SU-DHL-6 (cell line): Measurements from ENCODE around the gene PALLD.

Experiments
- H2AFZ ChIP-seq: fragments of 200-600 bp; sonication (generic); 2 replicates; pipeline ENCODE4 v1.6.1; 2014; ENCODE audit warnings: low read depth, mild to moderate bottlenecking, moderate library complexity, mixed read lengths, antibody characterized with exemption, low read length; ENCODE audit not compliant: severe bottlenecking
- H3F3A ChIP-seq: fragments of 200-600 bp; shearing (Covaris generic); 2 replicates; pipeline ENCODE4 v1.6.0; 2016; ENCODE audit warnings: antibody characterized with exemption, mild to moderate bottlenecking; ENCODE audit not compliant: insufficient read depth
- H3K27ac ChIP-seq: fragments of 200-600 bp; sonication (generic); 2 replicates; pipeline ENCODE4 v1.5.1; 2016; ENCODE audit warnings: low read depth, mild to moderate bottlenecking, low read length, moderate library complexity, mixed read lengths
- H3K27me3 ChIP-seq: fragments of 200-600 bp; sonication (generic), shearing (Covaris generic); 2 replicates; pipeline ENCODE4 v1.6.0; 2014; ENCODE audit warnings: mild to moderate bottlenecking, low read length
- H3K36me3 ChIP-seq: fragments of 200-600 bp; sonication (generic); 2 replicates; pipeline ENCODE4 v1.6.1; 2014; ENCODE audit warnings: mild to moderate bottlenecking, low read length, mixed read lengths
- H3K4me2 ChIP-seq: fragments of 300-600, 200-600 bp; shearing (Covaris generic), sonication (generic); 2 replicates; pipeline ENCODE4 v1.6.0; 2014; ENCODE audit warnings: low read length, low read depth, mild to moderate bottlenecking; ENCODE audit not compliant: poor library complexity, severe bottlenecking
- H3K4me3 ChIP-seq: fragments of 200-600 bp; sonication (generic); 2 replicates; pipeline ENCODE4 v1.5.1; 2014; ENCODE audit warnings: antibody characterized with exemption, low read length, mild to moderate bottlenecking, mixed read lengths; ENCODE audit not compliant: insufficient read depth, poor library complexity, severe bottlenecking
- H3K79me2 ChIP-seq: fragments of 200-600 bp; sonication (generic); 2 replicates; pipeline ENCODE4 v1.6.1; 2014; ENCODE audit warnings: mild to moderate bottlenecking, low read length, moderate library complexity; ENCODE audit not compliant: insufficient read depth
- H3K9ac ChIP-seq: fragments of 200-600 bp; sonication (generic); 2 replicates; pipeline ENCODE4 v1.7.0; 2014; ENCODE audit warnings: mild to moderate bottlenecking, low read length
- H3K9me2 ChIP-seq: fragments of 200-600 bp; sonication (generic); replicated peaks from 2 replicates; pipeline ENCODE4 v1.6.1; 2014; ENCODE audit warnings: low read length; ENCODE audit not compliant: insufficient read depth
- H3K9me3 ChIP-seq: fragments of 200-600 bp; sonication (generic); 2 replicates; pipeline ENCODE4 v1.6.1; 2014; ENCODE audit warnings: low read length, mixed read lengths; ENCODE audit not compliant: insufficient read depth
- H4K20me1 ChIP-seq: fragments of 200-600 bp; sonication (generic); 2 replicates; pipeline ENCODE4 v1.6.1; 2014; ENCODE audit warnings: low read depth, mild to moderate bottlenecking, antibody characterized with exemption, low read length, moderate library complexity, mixed read lengths
- EZH2phosphoT487 ChIP-seq: fragments of 200-600 bp; sonication (generic), shearing (Covaris generic); conservative IDR thresholded peaks from 2 replicates; pipeline ENCODE4 v1.6.1; 2018; ENCODE audit warnings: mild to moderate bottlenecking, antibody characterized with exemption, low read length, moderate library complexity, mixed read lengths
- TF ChIP-seq, protein P1 (sequence below): fragments of 200-600 bp; sonication (generic); IDR thresholded peaks from one replicate; pipeline ENCODE4 v1.5.1; 2017; ENCODE audit warnings: antibody characterized with exemption, mild to moderate bottlenecking, low read length, moderate library complexity; ENCODE audit not compliant: insufficient read depth, poor library complexity, severe bottlenecking

Gene PALLD

GRCh38 chr4:168751263-168752225 lies 254.7 kb downstream of the PALLD start:
- Histone ChIP-seq H3K9me2 (no peaks in the 10 kb centered on the region), H3K36me3 (no peaks in the 10 kb centered on the region), H3K27me3 (no peaks in the 10 kb centered on the region), H3K9me3 (no peaks in the 10 kb centered on the region), H3K4me2 (no peak overlapping the region), H2AFZ (no peak overlapping the region), H4K20me1 (no peaks in the 10 kb centered on the region), H3F3A (no peaks in the 10 kb centered on the region), H3K79me2 (no peaks in the 10 kb centered on the region), H3K27ac (no peak overlapping the region), H3K9ac (no peak overlapping the region), H3K4me3 (no peak overlapping the region)
- no peak for TF ChIP-seq EZH2phosphoT487
- TF ChIP-seq, protein P1, sequence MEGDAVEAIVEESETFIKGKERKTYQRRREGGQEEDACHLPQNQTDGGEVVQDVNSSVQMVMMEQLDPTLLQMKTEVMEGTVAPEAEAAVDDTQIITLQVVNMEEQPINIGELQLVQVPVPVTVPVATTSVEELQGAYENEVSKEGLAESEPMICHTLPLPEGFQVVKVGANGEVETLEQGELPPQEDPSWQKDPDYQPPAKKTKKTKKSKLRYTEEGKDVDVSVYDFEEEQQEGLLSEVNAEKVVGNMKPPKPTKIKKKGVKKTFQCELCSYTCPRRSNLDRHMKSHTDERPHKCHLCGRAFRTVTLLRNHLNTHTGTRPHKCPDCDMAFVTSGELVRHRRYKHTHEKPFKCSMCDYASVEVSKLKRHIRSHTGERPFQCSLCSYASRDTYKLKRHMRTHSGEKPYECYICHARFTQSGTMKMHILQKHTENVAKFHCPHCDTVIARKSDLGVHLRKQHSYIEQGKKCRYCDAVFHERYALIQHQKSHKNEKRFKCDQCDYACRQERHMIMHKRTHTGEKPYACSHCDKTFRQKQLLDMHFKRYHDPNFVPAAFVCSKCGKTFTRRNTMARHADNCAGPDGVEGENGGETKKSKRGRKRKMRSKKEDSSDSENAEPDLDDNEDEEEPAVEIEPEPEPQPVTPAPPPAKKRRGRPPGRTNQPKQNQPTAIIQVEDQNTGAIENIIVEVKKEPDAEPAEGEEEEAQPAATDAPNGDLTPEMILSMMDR = no peak

GRCh38 chr4:168755598-168756477 lies 259.0 kb downstream of the PALLD start:
- no peak overlapping the region for H3K27ac ChIP-seq
- no peaks in the 10 kb centered on the region for H3K9me2 ChIP-seq
- no peaks in the 10 kb centered on the region for H3F3A ChIP-seq
- no peaks in the 10 kb centered on the region for H4K20me1 ChIP-seq
- no peaks in the 10 kb centered on the region for H3K27me3 ChIP-seq
- H3K4me2 ChIP-seq = no peak overlapping the region
- no peak overlapping the region for H3K9ac ChIP-seq
- TF ChIP-seq EZH2phosphoT487 = no peak
- TF ChIP-seq, protein P1 = no peak
- H3K79me2 ChIP-seq = no peaks in the 10 kb centered on the region
- no peaks in the 10 kb centered on the region for H3K36me3 ChIP-seq
- H3K4me3 ChIP-seq = no peak overlapping the region
- H3K9me3 ChIP-seq = no peaks in the 10 kb centered on the region
- H2AFZ ChIP-seq = no peak overlapping the region

GRCh38 chr4:168757500-168757899 lies 260.6 kb downstream of the PALLD start:
- Histone ChIP-seq H3K27me3 (no peaks in the 10 kb centered on the region), H3K27ac (no peak overlapping the region)
- TF ChIP-seq, protein P1 = no peak
- no peak for TF ChIP-seq EZH2phosphoT487

More at GRCh38 chr4:168757500-168757899, 260.6 kb downstream of the PALLD start:
- Histone ChIP-seq H3K4me2 (no peak overlapping the region), H3K9me3 (no peaks in the 10 kb centered on the region), H4K20me1 (no peaks in the 10 kb centered on the region), H3K36me3 (no peaks in the 10 kb centered on the region), H3K9me2 (no peaks in the 10 kb centered on the region), H2AFZ (no peak overlapping the region), H3F3A (no peaks in the 10 kb centered on the region), H3K79me2 (no peaks in the 10 kb centered on the region), H3K4me3 (no peak overlapping the region), H3K9ac (no peak overlapping the region)
